HG03342 (cell line): ENCODE data around the gene SCN4A.
"Not testable (repeated sequence)": the region's sequence is repeated elsewhere in the genome, so short reads cannot be mapped to it uniquely, and the experiment has no call there.

ENCODE experiments used
- ATAC-seq: cut with Tn5 transposase; IDR thresholded peaks from one replicate; pipeline ENCODE4 v1.9.1; 2021; ENCODE audit warnings: mild to moderate bottlenecking, moderate library complexity; ENCODE audit not compliant: unreplicated experiment

Gene SCN4A

GRCh38 chr17:63972796-63973195, at the start of gene SCN4A:
SCN4A (minus strand) TSS chr17:63972918; CDS start chr17:63972841, 77 bp downstream.
- no peak for ATAC-seq

- peak; percentile 61 for ATAC-seq
Measured at GRCh38 chr17:64020056-64020766, 47.5 kb upstream of the SCN4A start, which contains the start of gene ICAM2. ICAM2 (minus strand) TSS chr17:64020633; CDS start chr17:64006691, 13,942 bp downstream.

GRCh38 chr17:64019551-64019961, 46.8 kb upstream of the SCN4A start:
- peak; percentile 9 for ATAC-seq

GRCh38 chr17:64017381-64017980, 44.8 kb upstream of the SCN4A start:
- ATAC-seq = no peak

DNA sequence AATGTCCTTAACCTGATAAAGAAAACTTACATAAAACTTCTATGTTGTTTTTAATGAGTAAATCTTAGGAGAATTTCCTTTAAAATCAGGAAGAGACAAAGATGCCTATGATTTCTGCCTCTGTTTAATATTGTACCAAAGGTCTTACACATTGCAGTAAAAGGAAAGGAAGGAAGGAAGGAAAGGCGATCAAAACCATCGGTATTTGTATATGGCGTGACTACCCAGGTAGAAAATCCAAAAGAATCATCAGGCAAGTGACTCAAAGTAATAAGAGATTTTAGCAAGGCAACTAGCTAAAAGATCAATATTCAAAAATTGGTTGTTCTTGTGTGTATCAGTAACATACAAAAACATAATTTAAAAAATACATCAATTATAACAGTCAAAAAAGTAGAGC, 44.3 kb upstream of the SCN4A start:
- ATAC-seq = no peak

GRCh38 chr17:64016231-64016784, 43.6 kb upstream of the SCN4A start:
- ATAC-seq = no peak

DNA sequence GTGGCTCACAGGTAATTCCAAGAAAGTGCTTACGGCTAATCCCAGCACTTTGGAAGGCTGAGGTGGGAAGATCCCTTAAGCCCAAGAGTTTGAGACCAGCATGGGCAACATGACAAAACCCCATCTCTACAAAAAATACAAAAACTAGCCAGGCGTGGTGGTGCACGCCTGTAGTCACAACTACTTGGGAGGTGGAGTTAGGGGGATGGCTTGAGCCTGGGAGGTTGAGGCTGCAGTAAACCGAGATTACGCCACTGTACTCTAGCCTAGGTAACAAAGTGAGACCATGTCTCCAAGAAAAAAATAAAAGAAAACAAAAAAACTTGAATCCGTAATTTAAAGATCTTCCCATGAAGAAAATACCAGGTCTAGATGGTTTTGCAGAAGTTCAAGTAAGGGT, 42.7 kb upstream of the SCN4A start:
- ATAC-seq = no peak

- ATAC-seq = no peak
Measured at GRCh38 chr17:64009571-64010402, 37.1 kb upstream of the SCN4A start.

DNA sequence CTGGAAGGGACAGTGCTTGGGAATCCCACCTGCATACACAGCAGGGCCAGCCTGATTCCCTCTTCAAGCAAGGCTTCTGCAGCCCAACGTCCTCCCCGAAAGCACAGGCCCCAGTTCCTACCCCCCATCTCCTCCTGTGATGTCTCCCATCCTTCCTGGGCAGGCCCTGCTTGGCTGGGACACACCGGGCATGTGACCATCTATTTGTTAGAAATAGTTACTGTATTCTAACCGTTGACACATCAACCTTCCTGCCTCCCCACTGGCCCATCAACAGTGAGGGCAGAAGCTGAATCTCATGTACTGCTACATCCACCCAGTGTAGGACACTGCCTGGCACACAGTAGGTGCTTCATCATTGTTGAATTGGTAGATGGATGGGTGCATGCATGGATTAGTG, 36.1 kb upstream of the SCN4A start:
- no peak for ATAC-seq

DNA sequence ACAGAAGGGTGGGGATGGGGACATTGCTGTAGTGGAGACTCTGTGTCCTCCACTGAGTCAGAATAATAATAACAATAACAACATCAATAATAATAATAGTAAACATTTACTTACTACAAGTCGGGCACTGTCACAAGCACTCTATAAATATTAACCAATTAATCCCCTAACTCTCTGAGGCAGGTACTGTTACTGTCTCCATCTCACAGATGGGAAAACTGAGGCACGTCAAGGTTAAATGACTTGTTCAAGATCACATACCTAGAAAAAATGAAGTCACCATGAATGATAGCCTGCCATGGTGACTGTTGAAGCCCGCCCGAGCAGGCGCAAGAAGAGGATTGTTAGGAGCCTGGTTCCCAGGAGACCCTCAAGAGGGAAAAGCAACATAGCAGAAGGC, 35.6 kb upstream of the SCN4A start:
- ATAC-seq = no peak

DNA sequence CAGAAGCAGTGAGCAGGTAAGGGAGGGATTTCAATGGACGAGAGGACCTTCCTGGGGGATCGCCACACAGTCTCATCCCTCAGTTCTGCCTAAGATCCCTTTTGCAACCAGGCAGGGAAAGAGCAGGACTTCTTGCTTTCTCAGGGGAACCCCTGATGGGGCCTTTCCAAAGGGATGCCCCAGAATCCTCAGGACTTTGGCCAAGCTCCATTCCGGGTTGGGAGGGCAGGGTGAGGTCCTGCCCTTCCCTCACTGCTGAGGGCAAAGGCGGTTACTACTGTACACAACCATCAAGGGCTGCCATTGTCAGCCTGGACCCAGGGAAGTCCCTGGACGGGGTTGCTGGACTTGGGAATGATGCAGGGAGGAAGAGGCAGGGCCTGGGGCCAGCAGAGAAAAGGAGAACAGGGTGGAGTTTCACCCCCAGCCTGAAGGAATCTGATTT, 35.1 kb upstream of the SCN4A start:
- ATAC-seq = no peak

DNA sequence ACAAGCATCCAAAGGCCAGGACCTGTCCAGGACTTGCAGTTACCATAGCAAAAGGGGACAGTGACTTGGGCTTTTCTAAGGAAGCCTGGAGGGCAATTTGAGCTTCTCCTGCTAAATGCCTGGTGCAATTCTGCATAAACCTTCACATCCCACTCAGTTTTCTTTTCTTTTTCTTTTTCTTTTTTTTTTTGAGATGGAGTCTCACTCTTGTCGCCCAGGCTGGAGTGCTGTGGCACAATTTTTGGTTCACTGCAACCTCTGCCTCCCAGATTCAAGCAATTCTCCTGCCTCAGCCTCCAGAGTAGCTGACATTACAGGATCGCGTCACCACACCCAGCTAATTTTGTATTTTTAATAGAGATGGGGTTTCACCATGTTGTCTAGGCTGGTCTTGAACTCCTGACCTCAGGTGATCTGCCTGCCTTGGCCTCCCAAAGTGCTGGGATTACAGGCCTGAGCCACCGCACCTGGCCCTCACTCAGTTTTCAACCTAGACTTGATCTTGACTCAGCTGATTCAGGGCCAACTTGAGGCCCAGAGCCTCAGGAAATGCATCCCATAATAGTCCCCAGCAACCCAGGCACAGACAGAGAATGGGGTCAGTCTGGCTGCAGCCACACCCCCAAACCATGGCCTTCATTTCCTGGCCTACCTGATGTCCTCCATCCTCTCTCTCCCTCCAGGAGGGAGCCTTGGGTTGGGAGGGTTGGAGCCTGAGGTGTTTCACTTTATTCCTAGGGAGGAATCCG, 34.5 kb upstream of the SCN4A start:
- ATAC-seq = not testable (repeated sequence)

DNA sequence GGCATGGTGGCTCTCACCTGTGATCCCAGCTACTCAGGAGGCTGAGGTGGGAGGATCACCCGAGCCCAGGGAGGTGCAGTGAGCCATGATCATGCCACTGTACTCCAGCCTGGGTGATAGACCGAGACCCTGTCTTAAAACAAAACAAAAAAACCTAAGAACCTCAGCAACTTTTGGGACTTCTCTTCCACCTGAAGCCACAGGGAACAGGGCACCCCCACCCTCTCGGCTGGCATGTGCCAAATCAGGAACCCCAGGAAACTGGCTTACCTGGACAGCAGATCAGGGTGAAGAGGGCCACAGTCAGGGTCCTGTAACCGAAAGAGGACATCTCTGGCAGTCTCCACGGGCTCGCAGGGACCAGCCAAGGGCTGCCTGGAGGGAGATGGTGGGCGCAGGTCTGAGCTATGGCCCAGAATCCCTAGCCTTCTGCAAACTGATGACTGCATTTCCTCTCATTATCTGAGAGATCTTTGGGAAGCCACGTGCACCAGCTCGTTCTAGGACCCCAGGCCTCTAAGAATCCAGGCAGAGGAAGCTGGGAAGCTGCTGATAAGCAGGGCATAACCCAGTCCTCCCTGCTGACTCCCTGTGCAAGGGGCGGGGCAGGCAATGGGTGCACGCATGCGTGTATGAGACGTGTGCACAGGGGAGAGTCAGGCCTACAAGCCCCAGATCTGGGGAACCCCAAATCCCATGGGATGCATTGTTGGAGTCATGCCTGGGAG, 33.8 kb upstream of the SCN4A start:
- no peak for ATAC-seq

DNA sequence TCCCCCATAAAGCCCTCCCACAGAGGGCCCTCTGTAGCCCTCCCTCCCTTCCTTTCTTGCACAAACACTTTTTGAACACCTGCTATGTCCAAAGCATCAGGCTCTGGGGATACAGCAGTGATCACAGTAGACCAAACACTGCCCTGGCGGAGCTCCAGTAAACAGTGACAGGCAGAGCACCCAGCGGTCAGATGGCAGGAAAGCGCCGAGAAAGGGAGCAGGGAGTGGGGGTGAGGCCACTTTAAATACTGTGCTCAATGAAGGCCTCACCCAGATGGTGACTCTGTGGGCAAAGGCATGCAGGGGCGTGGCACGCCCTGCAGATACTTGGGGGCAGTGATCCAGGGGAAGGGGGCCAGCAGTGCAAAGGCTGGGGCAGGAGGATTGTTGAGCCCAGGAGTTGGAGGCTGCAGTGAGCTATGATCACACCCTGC, 33.0 kb upstream of the SCN4A start:
- ATAC-seq = no peak

DNA sequence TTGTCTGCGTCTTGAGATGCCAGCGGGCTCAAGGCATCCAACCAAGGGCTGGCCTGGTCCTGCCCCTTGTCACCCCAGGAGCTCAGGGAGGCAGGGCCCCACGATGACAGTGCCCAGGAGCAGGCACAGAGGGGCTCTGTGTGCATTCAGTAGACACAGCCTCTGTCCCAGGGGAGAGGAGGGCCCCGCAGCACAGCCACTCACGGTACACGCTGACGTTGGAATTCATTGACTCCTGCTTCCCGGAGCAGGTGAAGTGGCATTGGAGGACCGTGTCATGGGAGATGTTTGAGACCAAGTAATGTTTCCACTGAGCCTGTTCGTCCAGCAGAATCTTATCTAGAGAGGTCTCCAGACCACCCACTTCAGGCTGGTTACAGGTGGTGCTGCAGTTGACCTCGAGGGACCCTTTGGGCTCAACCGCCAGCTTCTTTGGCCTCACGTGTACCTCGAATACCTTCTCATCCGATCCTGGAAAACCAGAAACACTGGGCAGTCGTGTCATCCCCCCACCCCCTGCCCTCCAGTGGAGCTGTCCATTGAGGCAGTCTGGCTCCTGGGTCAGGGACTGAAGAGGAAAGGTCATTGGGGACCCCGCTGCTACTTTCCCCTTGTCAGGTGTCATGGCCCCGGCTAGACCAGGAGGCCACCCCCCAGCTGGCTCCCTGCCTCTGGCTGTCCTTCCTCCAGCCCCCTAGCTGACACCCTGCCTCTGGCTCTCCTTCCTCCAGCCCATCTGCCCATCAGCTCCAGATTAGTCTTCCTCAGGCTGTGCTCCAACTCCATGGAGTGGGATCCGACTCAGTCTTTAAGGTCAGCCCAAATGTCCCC, 32.4 kb upstream of the SCN4A start:
- ATAC-seq = no peak

GRCh38 chr17:64004218-64004770, 31.6 kb upstream of the SCN4A start:
- ATAC-seq = no peak

DNA sequence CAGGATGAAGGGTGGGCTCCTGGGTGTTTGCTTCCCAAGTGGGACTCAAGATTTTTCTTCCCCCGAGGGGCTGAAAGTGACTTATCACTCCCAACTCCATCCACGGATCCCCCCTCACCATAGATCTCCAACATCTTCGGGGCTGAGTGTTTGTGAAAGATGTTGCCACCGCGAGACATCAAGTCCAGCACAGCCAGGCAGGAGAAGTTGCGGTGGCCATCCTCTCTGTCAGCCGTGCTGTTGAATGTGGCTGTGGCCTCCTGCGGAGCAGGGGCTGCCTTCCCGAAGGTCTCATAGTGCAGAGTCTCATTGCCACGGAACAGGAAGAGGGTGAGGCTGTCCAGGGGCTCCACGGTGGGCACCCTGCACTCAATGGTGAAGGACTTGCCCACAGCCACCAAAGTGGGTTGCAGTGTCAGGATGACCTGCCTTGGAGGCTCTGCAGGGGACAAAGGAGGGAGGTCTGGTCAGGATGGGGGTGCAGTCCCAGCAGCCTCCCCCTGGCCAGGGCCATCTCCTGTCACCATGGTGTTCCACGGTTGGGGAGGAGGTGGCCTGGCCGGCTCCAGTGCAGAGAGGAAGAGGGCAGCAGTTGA, 30.9 kb upstream of the SCN4A start:
- no peak for ATAC-seq
